HL-60/S4 treated with retinoic acid at 250 ng/mL for 4 days and 3 days (cell line): ENCODE measurements around the gene P4HA3.

Experiments
- in situ Hi-C: fragments of 300-500 bp; cut with MboI; formaldehyde crosslinking; loops from 2 replicates; pipeline ENCODE4 v1.7.0; 2022; ENCODE audit warnings: low sequenced_read_pairs

The P4HA3 gene

GRCh38 chr11:74318241-74318932 is 6.9 kb upstream of the P4HA3 start:
- in situ Hi-C loops: no loop called here

GRCh38 chr11:74316772-74317505 is 5.5 kb upstream of the P4HA3 start:
- in situ Hi-C loops: no loop called here

GRCh38 chr11:74312326-74312725 is 886 bp upstream of the P4HA3 start:
- in situ Hi-C loops: no loop called here

- in situ Hi-C loops: no loop called here
These were observed 583 bp downstream of the P4HA3 start for GRCh38 chr11:74310857-74311256.

- in situ Hi-C loops: no loop called here
These were observed 4.0 kb downstream of the P4HA3 start for GRCh38 chr11:74307434-74307833.

- in situ Hi-C loops: no loop called here
These were observed 4.8 kb downstream of the P4HA3 start for GRCh38 chr11:74306435-74307175.

- in situ Hi-C loops: no loop called here
These were observed 12.4 kb downstream of the P4HA3 start for GRCh38 chr11:74299015-74299414.

- in situ Hi-C loops: no loop called here
These were observed 14.0 kb downstream of the P4HA3 start for GRCh38 chr11:74297484-74297883.

- in situ Hi-C loops: no loop called here
These were observed 22.5 kb downstream of the P4HA3 start for GRCh38 chr11:74288911-74289310.

GRCh38 chr11:74288161-74288560 is 23.3 kb downstream of the P4HA3 start:
- in situ Hi-C loops: no loop called here

GRCh38 chr11:74284466-74284865 is 27.0 kb downstream of the P4HA3 start:
- in situ Hi-C loops: no loop called here

GRCh38 chr11:74283580-74284180 is 27.8 kb downstream of the P4HA3 start:
- in situ Hi-C loops: no loop called here

- in situ Hi-C loops: no loop called here
These were observed 28.5 kb downstream of the P4HA3 start for GRCh38 chr11:74282914-74283371.

- in situ Hi-C loops: no loop called here
These were observed 29.0 kb downstream of the P4HA3 start for GRCh38 chr11:74282421-74282820.

GRCh38 chr11:74280494-74280893 is 30.9 kb downstream of the P4HA3 start:
- in situ Hi-C loops: no loop called here

GRCh38 chr11:74279256-74279655 is 32.2 kb downstream of the P4HA3 start:
- in situ Hi-C loops: no loop called here

GRCh38 chr11:74278721-74279161 is 32.7 kb downstream of the P4HA3 start:
- in situ Hi-C loops: no loop called here

GRCh38 chr11:74278103-74278502 is 33.3 kb downstream of the P4HA3 start:
- in situ Hi-C loops: no loop called here

- in situ Hi-C loops: no loop called here
These were observed 34.9 kb downstream of the P4HA3 start for GRCh38 chr11:74276581-74276980.

GRCh38 chr11:74272276-74272675 is 39.2 kb downstream of the P4HA3 start:
- in situ Hi-C loops: loop anchor here (25.0 kb wide), 2 partner anchors 290 to 310 kb away; partner anchors contain the start of gene DNAJB13
